Bronchial epithelial cell (primary cell): ENCODE data around the gene SEMA4B. TPM values are rescaled to one million over a fixed set of nuclear protein-coding genes. Genes with fewer than 3 reads are reported as not detected.
"Not testable (repeated sequence)": the region's sequence is repeated elsewhere in the genome, so short reads cannot be mapped to it uniquely, and the experiment has no call there.

Experiments used
- DNase-seq: peaks from one replicate; pipeline ENCODE4 v3.0.0-alpha.2; 2010; ENCODE audit warnings: low read depth
- FAIRE-seq: peaks from 2 replicates; lab custom pipeline; 2011; peaks lifted over from hg19 to GRCh38; lab: Jason Lieb, UNC
- H3K27me3 ChIP-seq: 2 replicates; pipeline ENCODE4 v1.5.1; 2011; ENCODE audit warnings: low read length; ENCODE audit not compliant: control insufficient read depth, insufficient read depth
- H3K36me3 ChIP-seq: 2 replicates; pipeline ENCODE4 v1.5.1; 2011; ENCODE audit warnings: low read length; ENCODE audit not compliant: control insufficient read depth, insufficient read depth
- H3K4me3 ChIP-seq: 2 replicates; pipeline ENCODE4 v1.5.1; 2011; ENCODE audit warnings: mild to moderate bottlenecking, low read depth, low read length, control low read depth
- CTCF ChIP-seq: IDR thresholded peaks from 2 replicates; pipeline ENCODE4 v1.5.1; 2011; ENCODE audit warnings: mild to moderate bottlenecking, moderate library complexity, low read length, control low read depth, inconsistent platforms; ENCODE audit not compliant: insufficient read depth, severe bottlenecking
- total RNA-seq: library from RNA; depleted of rRNA; stranded (reverse); fragments of >200 nt; gene quantifications from 2 replicates; pipeline ENCODE4 v1.2.1, GENCODE V29; 2014

SEMA4B gene
- total RNA-seq, 1 donor from 2014 or later, result 90.6 TPM

DNA sequence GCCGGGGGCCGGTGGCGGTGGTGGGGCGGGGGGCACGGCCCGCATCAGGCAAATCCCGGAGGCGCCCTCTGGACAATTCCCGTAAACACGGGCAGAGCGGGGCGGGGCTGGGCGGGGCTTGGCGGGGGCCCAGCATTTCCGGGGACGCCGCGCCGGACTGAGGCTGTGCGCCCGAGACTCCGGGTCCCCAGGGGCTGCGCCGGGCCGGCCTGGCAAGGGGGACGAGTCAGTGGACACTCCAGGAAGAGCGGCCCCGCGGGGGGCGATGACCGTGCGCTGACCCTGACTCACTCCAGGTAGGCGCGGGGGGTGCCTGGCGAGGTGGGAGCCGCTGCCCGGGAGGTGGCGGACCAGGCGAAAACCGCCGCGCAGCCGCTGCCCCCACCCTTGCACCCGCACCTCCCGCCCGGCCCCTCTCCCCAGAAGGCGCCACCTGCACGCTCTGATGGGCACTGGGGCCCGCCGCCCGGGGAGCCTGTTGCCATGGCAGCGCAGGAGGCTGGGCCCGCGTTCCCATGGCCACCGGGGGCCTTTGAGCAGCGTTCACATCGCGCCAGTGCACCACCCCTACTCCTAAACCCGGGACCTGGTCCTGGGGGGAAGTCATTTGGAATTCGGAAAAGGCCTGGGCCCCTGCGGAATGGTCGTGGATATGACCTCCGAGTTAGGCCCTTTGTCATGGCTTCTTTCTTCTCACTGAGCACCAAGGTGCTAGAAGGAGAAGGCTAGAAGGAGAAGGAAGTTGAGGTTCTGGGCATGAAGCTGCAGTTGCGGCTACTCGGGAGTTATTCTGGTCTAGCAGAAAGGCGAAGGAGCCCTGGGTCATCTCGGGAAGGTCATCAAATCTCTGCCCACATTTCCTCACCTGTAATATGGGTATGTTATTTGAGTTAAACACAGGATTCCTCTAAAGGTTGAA lies 16.1 kb upstream of the SEMA4B start:
- FAIRE-seq, result no peak
- no peak for TF ChIP-seq CTCF
- H3K36me3 ChIP-seq, result no peaks in the 10 kb centered on the region
- peak overlapping the region; percentile 90 for H3K4me3 ChIP-seq
- peak; percentile 18 for DNase-seq
- no peaks in the 10 kb centered on the region for H3K27me3 ChIP-seq

- Histone ChIP-seq H3K4me3 (no peak overlapping the region), H3K27me3 (no peaks in the 10 kb centered on the region), H3K36me3 (no peaks in the 10 kb centered on the region)
- no peak for TF ChIP-seq CTCF
- no peak for DNase-seq
- no peak for FAIRE-seq
These were observed 13.8 kb upstream of the SEMA4B start for GRCh38 chr15:90187257-90187868.

GRCh38 chr15:90188065-90188464 lies 13.1 kb upstream of the SEMA4B start:
- not testable (repeated sequence) for H3K27me3 ChIP-seq, DNase-seq, H3K4me3 ChIP-seq, H3K36me3 ChIP-seq, FAIRE-seq

- DNase-seq (peak; percentile 37), FAIRE-seq (no peak)
- no peak overlapping the region for H3K4me3 ChIP-seq
- TF ChIP-seq CTCF, result no peak
- H3K27me3 ChIP-seq, result no peaks in the 10 kb centered on the region
- peaks cover 7% of the 10 kb centered on the region for H3K36me3 ChIP-seq
These were observed 12.0 kb upstream of the SEMA4B start for GRCh38 chr15:90188914-90189748.

GRCh38 chr15:90189781-90190467 lies 11.2 kb upstream of the SEMA4B start:
- peaks cover 7% of the 10 kb centered on the region for H3K36me3 ChIP-seq
- no peak overlapping the region for H3K4me3 ChIP-seq
- no peaks in the 10 kb centered on the region for H3K27me3 ChIP-seq
- TF ChIP-seq CTCF, result no peak
- FAIRE-seq (no peak), DNase-seq (no peak)
